RWPE2 (cell line): ENCODE results near the gene TBC1D9B.

Source experiments
- ATAC-seq: fragments of 200-7000 bp; cut with Tn5 transposase; 3 replicates; pipeline ENCODE4 v1.9.1; 2021; ENCODE audit warnings: low read depth
- DNase-seq: peaks from one replicate; pipeline ENCODE4 v3.0.0-alpha.2; 2020; ENCODE audit warnings: low spot score
- H3K27ac ChIP-seq: fragments of 450-650 bp; 2 replicates; pipeline ENCODE4 v1.5.1; 2017; ENCODE audit warnings: mild to moderate bottlenecking; ENCODE audit not compliant: poor library complexity, severe bottlenecking
- H3K27me3 ChIP-seq: fragments of 250-450 bp; sonication (Bioruptor Pico); 2 replicates; pipeline ENCODE4 v1.5.1; 2021; ENCODE audit warnings: mild to moderate bottlenecking, moderate library complexity; ENCODE audit not compliant: insufficient read depth, poor library complexity, severe bottlenecking
- H3K36me3 ChIP-seq: fragments of 250-450 bp; sonication (Bioruptor Pico); 2 replicates; pipeline ENCODE4 v1.5.1; 2020; ENCODE audit warnings: low read depth, mild to moderate bottlenecking, moderate library complexity
- H3K4me1 ChIP-seq: fragments of 250-450 bp; sonication (Bioruptor Pico); 2 replicates; pipeline ENCODE4 v1.5.1; 2021; ENCODE audit warnings: mild to moderate bottlenecking, moderate library complexity; ENCODE audit not compliant: insufficient read depth, poor library complexity, severe bottlenecking
- H3K4me3 ChIP-seq: fragments of 250-450 bp; sonication (Bioruptor Pico); 2 replicates; pipeline ENCODE4 v1.5.1; 2021; ENCODE audit warnings: mild to moderate bottlenecking, moderate library complexity; ENCODE audit not compliant: severe bottlenecking
- H3K9me3 ChIP-seq: fragments of 250-450 bp; sonication (Bioruptor Pico); 2 replicates; pipeline ENCODE4 v1.5.1; 2021; ENCODE audit warnings: mild to moderate bottlenecking, moderate library complexity; ENCODE audit not compliant: severe bottlenecking
- CTCF ChIP-seq: fragments of 450-650 bp; IDR thresholded peaks from one replicate; pipeline ENCODE4 v1.5.1; 2017; ENCODE audit warnings: mild to moderate bottlenecking, moderate library complexity; ENCODE audit not compliant: poor library complexity, severe bottlenecking

Gene TBC1D9B

GRCh38 chr5:179833056-179833708, 74.5 kb downstream of the TBC1D9B start:
- Histone ChIP-seq H3K27me3 (no peaks in the 10 kb centered on the region), H3K9me3 (no peaks in the 10 kb centered on the region), H3K36me3 (peaks cover 92% of the 10 kb centered on the region), H3K27ac (no peak overlapping the region), H3K4me3 (no peak overlapping the region), H3K4me1 (no peaks in the 10 kb centered on the region)
- DNase-seq = no peak
- no peak for ATAC-seq
- TF ChIP-seq CTCF = no peak

DNA sequence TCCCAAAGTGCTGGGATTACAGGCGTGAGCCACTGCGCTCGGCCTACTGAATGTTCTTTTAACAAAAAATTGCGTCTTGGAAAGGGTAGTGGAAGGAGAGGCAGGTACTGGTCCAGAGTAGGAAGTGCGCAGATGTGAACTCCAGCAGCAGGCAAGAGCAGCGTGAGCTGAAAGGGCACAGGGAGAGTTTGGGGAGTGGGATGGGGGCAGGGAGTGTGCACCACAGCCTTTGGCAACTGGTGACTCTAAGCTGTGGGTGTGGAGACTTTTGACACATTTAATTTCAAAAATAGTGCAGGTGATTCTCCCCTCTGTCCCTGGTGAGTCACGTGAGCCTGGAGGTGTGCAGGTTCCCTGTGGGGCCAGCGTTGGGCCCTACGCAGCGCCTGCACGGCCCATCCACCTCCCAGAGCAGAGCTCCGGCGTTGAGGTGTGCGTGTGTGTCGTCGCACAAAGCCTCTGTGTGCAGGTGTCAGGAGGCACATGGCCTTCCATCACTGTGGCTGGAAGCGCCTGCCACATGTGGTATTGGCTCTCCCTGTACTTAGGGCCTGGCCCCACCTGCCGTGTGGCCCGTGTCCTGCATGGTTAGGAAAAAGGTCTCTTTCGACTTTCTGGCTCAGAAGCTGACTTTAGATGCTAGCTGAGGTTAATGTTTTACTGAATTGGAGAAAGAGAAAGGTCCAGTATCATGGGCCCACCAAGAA, 75.5 kb downstream of the TBC1D9B start:
- Histone ChIP-seq H3K27ac (no peak overlapping the region), H3K27me3 (no peaks in the 10 kb centered on the region), H3K36me3 (peaks cover 92% of the 10 kb centered on the region), H3K4me1 (no peaks in the 10 kb centered on the region), H3K9me3 (no peaks in the 10 kb centered on the region), H3K4me3 (no peak overlapping the region)
- TF ChIP-seq CTCF = no peak
- DNase-seq (no peak), ATAC-seq (no peak)

- no peak for TF ChIP-seq CTCF
- H3K27me3 ChIP-seq = no peaks in the 10 kb centered on the region
- peaks cover 91% of the 10 kb centered on the region for H3K36me3 ChIP-seq
- no peak overlapping the region for H3K4me3 ChIP-seq
- H3K27ac ChIP-seq = no peak overlapping the region
- no peak for DNase-seq
- no peak for ATAC-seq
- H3K9me3 ChIP-seq = no peaks in the 10 kb centered on the region
- no peaks in the 10 kb centered on the region for H3K4me1 ChIP-seq
These were observed 76.8 kb downstream of the TBC1D9B start for GRCh38 chr5:179830818-179831468.

- ATAC-seq (no peak), DNase-seq (no peak)
- Histone ChIP-seq H3K27me3 (no peaks in the 10 kb centered on the region), H3K36me3 (peaks cover 94% of the 10 kb centered on the region), H3K4me3 (no peak overlapping the region), H3K4me1 (no peaks in the 10 kb centered on the region), H3K27ac (no peak overlapping the region), H3K9me3 (no peaks in the 10 kb centered on the region)
- TF ChIP-seq CTCF = no peak
These were observed 77.8 kb downstream of the TBC1D9B start for GRCh38 chr5:179829732-179830435.
